H1 (cell line): Measurements from ENCODE around the gene ACE. TPM values are rescaled to one million over a fixed set of nuclear protein-coding genes. Genes with fewer than 3 reads are reported as not detected.

ENCODE experiments used
- GTF2F1 ChIP-seq: IDR thresholded peaks from 2 replicates; pipeline ENCODE4 v1.6.1; 2012; ENCODE audit warnings: low read depth, low read length, improper control_type of control experiment, borderline replicate concordance
- HDAC2 ChIP-seq, 2 experiments: fragments of 300-600 bp in 1 of 2; sonication (generic) in 1 of 2; IDR thresholded peaks; 2 replicates each; pipeline ENCODE4 v1.6.1; 2011 to 2012; ENCODE audit warnings: low read depth in 2 of 2, low read length in 2 of 2, mild to moderate bottlenecking in 2 of 2, moderate library complexity in 2 of 2, borderline replicate concordance in 1 of 2, inconsistent platforms in 1 of 2
- HDAC6 ChIP-seq: IDR thresholded peaks from one replicate; pipeline ENCODE4 v1.7.1; 2012; ENCODE audit warnings: low read depth, mild to moderate bottlenecking, inconsistent platforms, low read length, moderate library complexity
- RBBP5 ChIP-seq: IDR thresholded peaks from 2 replicates; pipeline ENCODE4 v1.7.1; 2012; ENCODE audit warnings: low read depth, mild to moderate bottlenecking, inconsistent platforms, low read length, moderate library complexity, borderline replicate concordance
- SIX5 ChIP-seq: IDR thresholded peaks from 2 replicates; pipeline ENCODE4 v1.6.1; 2011; ENCODE audit warnings: mild to moderate bottlenecking, low read depth, low read length
- TCF12 ChIP-seq: IDR thresholded peaks from 2 replicates; pipeline ENCODE4 v1.6.1; 2011; ENCODE audit warnings: low read depth, mild to moderate bottlenecking, low read length
- TEAD4 ChIP-seq: IDR thresholded peaks from 2 replicates; pipeline ENCODE4 v1.6.1; 2012; ENCODE audit warnings: low read depth, low read length, inconsistent platforms, mixed read lengths
- polyA plus RNA-seq, 7 experiments: library from polyadenylated mRNA; depleted of rRNA in 3 of 7; stranded (reverse) in 5 of 7; unstranded in 2 of 7; fragments of >200 nt in 5 of 7; fragments of 200-250 nt in 2 of 7; gene quantifications; 1 replicate in 5 of 7; 2 replicates in 1 of 7; 4 replicates in 1 of 7; pipeline versions ENCODE4 v1.2.1 to v1.2.3, GENCODE V29; 2011 to 2013; ENCODE audit warnings: missing spikeins in 2 of 7, mixed read lengths in 2 of 7
- total RNA-seq: library from RNA; stranded (reverse); fragmentation: NEBNext Ultra II Directional; extraction: Animal tissue kit (Norgen Biotek cat#: 25700); gene quantifications from 2 replicates; pipeline ENCODE4 v1.2.1, GENCODE V29; 2021
- TF ChIP-seq, protein P1 (sequence below): fragments of 300-600 bp; sonication (generic); IDR thresholded peaks from 2 replicates; pipeline ENCODE4 v1.7.1; 2012; ENCODE audit warnings: low read length, moderate library complexity, mild to moderate bottlenecking, inconsistent platforms; ENCODE audit not compliant: insufficient replicate concordance

The ACE gene
- total and polyA plus RNA-seq, 2 of the 8 experiments (the other 6 are each of a cell fraction or from before 2014, with no cell fraction given): 2.5 to 5.5 TPM

DNA sequence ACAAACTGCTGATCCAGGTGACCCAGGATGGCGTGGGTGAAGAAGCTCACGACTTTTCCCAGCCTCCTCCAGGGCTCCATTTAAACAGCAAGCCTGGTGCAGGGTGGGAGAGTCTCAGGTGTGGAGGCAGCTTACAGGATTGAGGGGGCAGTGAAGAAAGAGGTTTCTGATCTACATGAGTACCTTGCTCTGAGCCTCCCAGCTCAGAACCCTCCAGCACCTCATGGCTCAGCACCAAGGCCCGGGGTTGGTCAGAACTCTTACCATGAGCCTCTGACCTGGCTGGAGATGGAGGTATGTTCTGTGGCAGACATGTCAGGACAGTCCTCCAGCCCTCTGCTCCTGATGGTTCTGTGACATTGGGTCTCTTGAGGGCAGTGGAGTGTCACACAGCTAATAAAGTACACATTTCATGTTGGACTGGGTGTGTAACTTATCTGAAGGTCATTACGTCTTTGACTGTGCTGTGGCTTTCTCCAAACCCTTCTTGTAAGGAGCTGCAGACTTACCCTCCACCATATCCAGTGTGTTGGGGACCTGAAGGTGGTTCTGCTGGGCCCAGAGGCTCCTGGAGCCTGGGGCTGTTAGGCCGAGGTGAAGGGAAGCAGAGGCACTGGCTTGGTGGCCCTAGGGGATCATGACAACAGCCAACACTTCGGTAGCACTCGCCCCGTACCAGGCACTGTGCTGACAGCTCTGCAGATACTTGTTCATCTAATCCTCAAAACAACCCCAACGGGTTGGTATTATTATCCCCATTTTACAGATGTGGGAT lies 69.6 kb downstream of the ACE start (continued):
- TF ChIP-seq, protein P1, sequence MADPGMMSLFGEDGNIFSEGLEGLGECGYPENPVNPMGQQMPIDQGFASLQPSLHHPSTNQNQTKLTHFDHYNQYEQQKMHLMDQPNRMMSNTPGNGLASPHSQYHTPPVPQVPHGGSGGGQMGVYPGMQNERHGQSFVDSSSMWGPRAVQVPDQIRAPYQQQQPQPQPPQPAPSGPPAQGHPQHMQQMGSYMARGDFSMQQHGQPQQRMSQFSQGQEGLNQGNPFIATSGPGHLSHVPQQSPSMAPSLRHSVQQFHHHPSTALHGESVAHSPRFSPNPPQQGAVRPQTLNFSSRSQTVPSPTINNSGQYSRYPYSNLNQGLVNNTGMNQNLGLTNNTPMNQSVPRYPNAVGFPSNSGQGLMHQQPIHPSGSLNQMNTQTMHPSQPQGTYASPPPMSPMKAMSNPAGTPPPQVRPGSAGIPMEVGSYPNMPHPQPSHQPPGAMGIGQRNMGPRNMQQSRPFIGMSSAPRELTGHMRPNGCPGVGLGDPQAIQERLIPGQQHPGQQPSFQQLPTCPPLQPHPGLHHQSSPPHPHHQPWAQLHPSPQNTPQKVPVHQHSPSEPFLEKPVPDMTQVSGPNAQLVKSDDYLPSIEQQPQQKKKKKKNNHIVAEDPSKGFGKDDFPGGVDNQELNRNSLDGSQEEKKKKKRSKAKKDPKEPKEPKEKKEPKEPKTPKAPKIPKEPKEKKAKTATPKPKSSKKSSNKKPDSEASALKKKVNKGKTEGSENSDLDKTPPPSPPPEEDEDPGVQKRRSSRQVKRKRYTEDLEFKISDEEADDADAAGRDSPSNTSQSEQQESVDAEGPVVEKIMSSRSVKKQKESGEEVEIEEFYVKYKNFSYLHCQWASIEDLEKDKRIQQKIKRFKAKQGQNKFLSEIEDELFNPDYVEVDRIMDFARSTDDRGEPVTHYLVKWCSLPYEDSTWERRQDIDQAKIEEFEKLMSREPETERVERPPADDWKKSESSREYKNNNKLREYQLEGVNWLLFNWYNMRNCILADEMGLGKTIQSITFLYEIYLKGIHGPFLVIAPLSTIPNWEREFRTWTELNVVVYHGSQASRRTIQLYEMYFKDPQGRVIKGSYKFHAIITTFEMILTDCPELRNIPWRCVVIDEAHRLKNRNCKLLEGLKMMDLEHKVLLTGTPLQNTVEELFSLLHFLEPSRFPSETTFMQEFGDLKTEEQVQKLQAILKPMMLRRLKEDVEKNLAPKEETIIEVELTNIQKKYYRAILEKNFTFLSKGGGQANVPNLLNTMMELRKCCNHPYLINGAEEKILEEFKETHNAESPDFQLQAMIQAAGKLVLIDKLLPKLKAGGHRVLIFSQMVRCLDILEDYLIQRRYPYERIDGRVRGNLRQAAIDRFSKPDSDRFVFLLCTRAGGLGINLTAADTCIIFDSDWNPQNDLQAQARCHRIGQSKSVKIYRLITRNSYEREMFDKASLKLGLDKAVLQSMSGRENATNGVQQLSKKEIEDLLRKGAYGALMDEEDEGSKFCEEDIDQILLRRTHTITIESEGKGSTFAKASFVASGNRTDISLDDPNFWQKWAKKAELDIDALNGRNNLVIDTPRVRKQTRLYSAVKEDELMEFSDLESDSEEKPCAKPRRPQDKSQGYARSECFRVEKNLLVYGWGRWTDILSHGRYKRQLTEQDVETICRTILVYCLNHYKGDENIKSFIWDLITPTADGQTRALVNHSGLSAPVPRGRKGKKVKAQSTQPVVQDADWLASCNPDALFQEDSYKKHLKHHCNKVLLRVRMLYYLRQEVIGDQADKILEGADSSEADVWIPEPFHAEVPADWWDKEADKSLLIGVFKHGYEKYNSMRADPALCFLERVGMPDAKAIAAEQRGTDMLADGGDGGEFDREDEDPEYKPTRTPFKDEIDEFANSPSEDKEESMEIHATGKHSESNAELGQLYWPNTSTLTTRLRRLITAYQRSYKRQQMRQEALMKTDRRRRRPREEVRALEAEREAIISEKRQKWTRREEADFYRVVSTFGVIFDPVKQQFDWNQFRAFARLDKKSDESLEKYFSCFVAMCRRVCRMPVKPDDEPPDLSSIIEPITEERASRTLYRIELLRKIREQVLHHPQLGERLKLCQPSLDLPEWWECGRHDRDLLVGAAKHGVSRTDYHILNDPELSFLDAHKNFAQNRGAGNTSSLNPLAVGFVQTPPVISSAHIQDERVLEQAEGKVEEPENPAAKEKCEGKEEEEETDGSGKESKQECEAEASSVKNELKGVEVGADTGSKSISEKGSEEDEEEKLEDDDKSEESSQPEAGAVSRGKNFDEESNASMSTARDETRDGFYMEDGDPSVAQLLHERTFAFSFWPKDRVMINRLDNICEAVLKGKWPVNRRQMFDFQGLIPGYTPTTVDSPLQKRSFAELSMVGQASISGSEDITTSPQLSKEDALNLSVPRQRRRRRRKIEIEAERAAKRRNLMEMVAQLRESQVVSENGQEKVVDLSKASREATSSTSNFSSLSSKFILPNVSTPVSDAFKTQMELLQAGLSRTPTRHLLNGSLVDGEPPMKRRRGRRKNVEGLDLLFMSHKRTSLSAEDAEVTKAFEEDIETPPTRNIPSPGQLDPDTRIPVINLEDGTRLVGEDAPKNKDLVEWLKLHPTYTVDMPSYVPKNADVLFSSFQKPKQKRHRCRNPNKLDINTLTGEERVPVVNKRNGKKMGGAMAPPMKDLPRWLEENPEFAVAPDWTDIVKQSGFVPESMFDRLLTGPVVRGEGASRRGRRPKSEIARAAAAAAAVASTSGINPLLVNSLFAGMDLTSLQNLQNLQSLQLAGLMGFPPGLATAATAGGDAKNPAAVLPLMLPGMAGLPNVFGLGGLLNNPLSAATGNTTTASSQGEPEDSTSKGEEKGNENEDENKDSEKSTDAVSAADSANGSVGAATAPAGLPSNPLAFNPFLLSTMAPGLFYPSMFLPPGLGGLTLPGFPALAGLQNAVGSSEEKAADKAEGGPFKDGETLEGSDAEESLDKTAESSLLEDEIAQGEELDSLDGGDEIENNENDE: no peak
- no peak for TF ChIP-seq GTF2F1
- no peak for TF ChIP-seq HDAC2 (IDR thresholded peaks at IDR 0.05; ENCODE audit: borderline replicate concordance in 1 of 2, low read depth in 2 of 2, low read length in 2 of 2)
- no peak for TF ChIP-seq RBBP5
- TF ChIP-seq HDAC6: no peak
- no peak for TF ChIP-seq SIX5
- TF ChIP-seq TCF12: no peak
- no peak for TF ChIP-seq TEAD4
